ENCODE data around the gene PRLR. TPM values are rescaled to one million over a fixed set of nuclear protein-coding genes. Genes with fewer than 3 reads are reported as not detected.

The PRLR gene
- total and polyA plus RNA-seq, 9 of the 15 experiments (the other 6 are each of a cell fraction or from before 2014, with no cell fraction given) = 0.02 TPM; not detected in 8

DNA sequence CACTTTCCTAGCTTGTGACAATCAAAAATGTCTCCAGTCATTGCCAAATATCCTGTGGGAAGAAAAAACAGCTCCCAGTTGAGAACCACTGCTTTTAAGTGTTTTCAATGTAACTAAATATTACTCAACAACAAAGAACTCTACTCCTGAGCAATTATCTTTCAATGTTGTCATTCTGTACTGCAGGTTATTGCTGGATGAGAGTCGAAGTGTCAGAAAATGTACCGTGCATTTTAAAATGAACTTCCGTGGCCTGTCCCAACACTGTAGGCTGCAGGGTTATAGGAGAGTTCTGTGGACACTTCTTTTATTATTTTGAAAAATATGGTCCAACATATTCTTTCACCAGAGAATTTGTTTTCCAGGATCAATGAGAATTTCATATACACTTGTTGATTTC is 147.8 kb downstream of the PRLR start:
- WGBS (ENCODE audit: insufficient coverage, low coverage, missing lambda C conversion rate) = 0% methylated on average over 3 of the region's 3 CpGs
- TF ChIP-seq, protein P1, sequence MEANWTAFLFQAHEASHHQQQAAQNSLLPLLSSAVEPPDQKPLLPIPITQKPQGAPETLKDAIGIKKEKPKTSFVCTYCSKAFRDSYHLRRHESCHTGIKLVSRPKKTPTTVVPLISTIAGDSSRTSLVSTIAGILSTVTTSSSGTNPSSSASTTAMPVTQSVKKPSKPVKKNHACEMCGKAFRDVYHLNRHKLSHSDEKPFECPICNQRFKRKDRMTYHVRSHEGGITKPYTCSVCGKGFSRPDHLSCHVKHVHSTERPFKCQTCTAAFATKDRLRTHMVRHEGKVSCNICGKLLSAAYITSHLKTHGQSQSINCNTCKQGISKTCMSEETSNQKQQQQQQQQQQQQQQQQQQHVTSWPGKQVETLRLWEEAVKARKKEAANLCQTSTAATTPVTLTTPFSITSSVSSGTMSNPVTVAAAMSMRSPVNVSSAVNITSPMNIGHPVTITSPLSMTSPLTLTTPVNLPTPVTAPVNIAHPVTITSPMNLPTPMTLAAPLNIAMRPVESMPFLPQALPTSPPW (CRISPR knock-in tag; IDR thresholded peaks at IDR 0.05) = no peak
- TF ChIP-seq, protein P2, sequence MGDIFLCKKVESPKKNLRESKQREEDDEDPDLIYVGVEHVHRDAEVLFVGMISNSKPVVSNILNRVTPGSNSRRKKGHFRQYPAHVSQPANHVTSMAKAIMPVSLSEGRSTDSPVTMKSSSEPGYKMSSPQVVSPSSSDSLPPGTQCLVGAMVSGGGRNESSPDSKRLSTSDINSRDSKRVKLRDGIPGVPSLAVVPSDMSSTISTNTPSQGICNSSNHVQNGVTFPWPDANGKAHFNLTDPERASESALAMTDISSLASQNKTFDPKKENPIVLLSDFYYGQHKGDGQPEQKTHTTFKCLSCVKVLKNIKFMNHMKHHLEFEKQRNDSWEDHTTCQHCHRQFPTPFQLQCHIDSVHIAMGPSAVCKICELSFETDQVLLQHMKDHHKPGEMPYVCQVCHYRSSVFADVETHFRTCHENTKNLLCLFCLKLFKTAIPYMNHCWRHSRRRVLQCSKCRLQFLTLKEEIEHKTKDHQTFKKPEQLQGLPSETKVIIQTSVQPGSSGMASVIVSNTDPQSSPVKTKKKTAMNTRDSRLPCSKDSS (IDR thresholded peaks at IDR 0.05; ENCODE audit: low read depth, partially characterized antibody) = no peak
- TF ChIP-seq POLR2B (IDR thresholded peaks at IDR 0.05; ENCODE audit: low read depth, partially characterized antibody) (no peak), TAF7 (tag; IDR thresholded peaks at IDR 0.05) (no peak), TRIM28 (IDR thresholded peaks at IDR 0.05) (no peak), RBM17 (IDR thresholded peaks at IDR 0.05; ENCODE audit: borderline replicate concordance, low read depth, low read length) (no peak), CBFB (CRISPR knock-in tag; IDR thresholded peaks at IDR 0.05) (no peak), KDM5B (IDR thresholded peaks at IDR 0.05; ENCODE audit: insufficient replicate concordance, low read depth, low read length) (no peak), SRSF9 (IDR thresholded peaks at IDR 0.05; ENCODE audit: borderline replicate concordance, low read depth, low read length) (no peak), BRD9 (IDR thresholded peaks at IDR 0.05; ENCODE audit: low read depth, partially characterized antibody) (no peak), POLR2AphosphoS5 (IDR thresholded peaks at IDR 0.05; ENCODE audit: control insufficient read depth, insufficient read depth, low read depth, low read length) (no peak), FOXM1 (IDR thresholded peaks at IDR 0.05; ENCODE audit: low read depth) (no peak), FOXM1 (CRISPR knock-in tag; IDR thresholded peaks at IDR 0.05; ENCODE audit: low read depth) (no peak), NCOR1 (IDR thresholded peaks at IDR 0.05) (no peak), PHB (CRISPR knock-in tag; IDR thresholded peaks at IDR 0.05) (no peak)
- TF ChIP-seq, protein P3, sequence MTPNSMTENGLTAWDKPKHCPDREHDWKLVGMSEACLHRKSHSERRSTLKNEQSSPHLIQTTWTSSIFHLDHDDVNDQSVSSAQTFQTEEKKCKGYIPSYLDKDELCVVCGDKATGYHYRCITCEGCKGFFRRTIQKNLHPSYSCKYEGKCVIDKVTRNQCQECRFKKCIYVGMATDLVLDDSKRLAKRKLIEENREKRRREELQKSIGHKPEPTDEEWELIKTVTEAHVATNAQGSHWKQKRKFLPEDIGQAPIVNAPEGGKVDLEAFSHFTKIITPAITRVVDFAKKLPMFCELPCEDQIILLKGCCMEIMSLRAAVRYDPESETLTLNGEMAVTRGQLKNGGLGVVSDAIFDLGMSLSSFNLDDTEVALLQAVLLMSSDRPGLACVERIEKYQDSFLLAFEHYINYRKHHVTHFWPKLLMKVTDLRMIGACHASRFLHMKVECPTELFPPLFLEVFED (CRISPR knock-in tag; conservative IDR thresholded peaks at IDR 0.05) = no peak
- TF ChIP-seq, protein P4, sequence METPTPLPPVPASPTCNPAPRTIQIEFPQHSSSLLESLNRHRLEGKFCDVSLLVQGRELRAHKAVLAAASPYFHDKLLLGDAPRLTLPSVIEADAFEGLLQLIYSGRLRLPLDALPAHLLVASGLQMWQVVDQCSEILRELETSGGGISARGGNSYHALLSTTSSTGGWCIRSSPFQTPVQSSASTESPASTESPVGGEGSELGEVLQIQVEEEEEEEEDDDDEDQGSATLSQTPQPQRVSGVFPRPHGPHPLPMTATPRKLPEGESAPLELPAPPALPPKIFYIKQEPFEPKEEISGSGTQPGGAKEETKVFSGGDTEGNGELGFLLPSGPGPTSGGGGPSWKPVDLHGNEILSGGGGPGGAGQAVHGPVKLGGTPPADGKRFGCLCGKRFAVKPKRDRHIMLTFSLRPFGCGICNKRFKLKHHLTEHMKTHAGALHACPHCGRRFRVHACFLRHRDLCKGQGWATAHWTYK (CRISPR knock-in tag; IDR thresholded peaks at IDR 0.05) = no peak

More for the DNA sequence above, 147.8 kb downstream of the PRLR start:
- intact Hi-C loops (cut with micrococcal nuclease) (no loop called here), in situ Hi-C loops (cut with MboI) (no loop called here)
- Histone ChIP-seq H3K79me2 (ENCODE audit: control insufficient read depth, insufficient read depth, low read length) (no peaks in the 10 kb centered on the region), H3K27ac (ENCODE audit: extremely low read depth, low read depth, low read length) (no peak overlapping the region), H3K4me1 (replicated peaks in 1 of 2; ENCODE audit: control insufficient read depth in 2 of 2, insufficient read depth in 2 of 2, low read length in 2 of 2) (no peaks in the 10 kb centered on the region), H3K27me3 (ENCODE audit: control insufficient read depth in 2 of 2, insufficient read depth in 2 of 2, low read length in 2 of 2) (no peaks in the 10 kb centered on the region; a peak in 1 of 5 replicates), H3K9me3 (replicated peaks; ENCODE audit: control insufficient read depth, insufficient read depth, low read depth, low read length) (no peaks in the 10 kb centered on the region), H4K20me1 (replicated peaks; ENCODE audit: control insufficient read depth, insufficient read depth, low read length) (no peaks in the 10 kb centered on the region), H3K9ac (ENCODE audit: insufficient read depth in 1 of 2, low read depth in 2 of 2, low read length in 2 of 2) (no peak overlapping the region), H3K36me3 (ENCODE audit: control insufficient read depth, insufficient read depth, low read length) (no peaks in the 10 kb centered on the region), H3K4me3 (no peak overlapping the region), H3K9me1 (ENCODE audit: control insufficient read depth, insufficient read depth, low read length) (no peaks in the 10 kb centered on the region), H2AFZ (ENCODE audit: low read depth, low read length) (no peak overlapping the region), H3K4me2 (ENCODE audit: insufficient read depth, low read length) (no peak overlapping the region)
- POLR2A ChIA-PET = no interaction called here
- DNase-seq (ENCODE audit: extremely low read depth in 1 of 4, low spot score in 3 of 4) = no peak
- BruUV-seq (replicated peaks) = no TSS peak
- CTCF ChIA-PET (ENCODE audit: low intra/inter-chr PET ratio) = no interaction called here
- FAIRE-seq = no peak
- ATAC-seq = no peak

All from K562 (cell line).